Esophagus squamous epithelium (tissue), 4 donors: ENCODE measurements around the gene DUXB.

Experiments used
- POLR2A ChIP-seq, 4 donors: fragments of 450-650 bp; IDR thresholded peaks; one replicate each; pipeline ENCODE4 v1.6.1; 2017; ENCODE audit warnings: antibody characterized with exemption in 4 of 4, mild to moderate bottlenecking in 4 of 4, moderate library complexity in 3 of 4
- TF ChIP-seq, protein P1 (sequence below), 6 experiments: fragments of 450-650 bp in 4 of 6; fragments of 200-600 bp in 2 of 6; sonication (generic) in 2 of 6; IDR thresholded peaks; one replicate each; pipeline ENCODE4 v1.5.1; 2016 to 2019; ENCODE audit warnings: antibody characterized with exemption in 6 of 6, mild to moderate bottlenecking in 4 of 6, moderate library complexity in 4 of 6

DNA sequence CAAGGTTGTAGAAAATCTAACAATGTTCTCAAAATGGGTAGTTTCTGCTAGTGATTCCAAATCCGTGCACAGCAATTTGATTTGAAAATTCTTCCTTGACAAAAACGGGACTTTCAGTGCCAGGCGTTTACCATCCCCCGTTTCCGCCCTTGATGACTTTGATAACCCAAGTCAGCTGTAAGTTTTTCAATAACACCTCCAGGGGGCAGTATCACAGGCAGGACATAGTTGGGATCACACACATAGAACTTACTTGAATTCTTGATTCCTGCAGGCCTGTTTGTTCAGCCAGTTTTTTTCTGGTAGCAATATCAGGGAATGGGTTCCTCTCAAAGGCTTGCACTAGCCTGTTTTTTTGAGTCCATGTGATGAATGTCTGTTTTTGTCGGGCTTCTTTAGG is 5.6 kb downstream of the DUXB start:
- TF ChIP-seq, protein P1, sequence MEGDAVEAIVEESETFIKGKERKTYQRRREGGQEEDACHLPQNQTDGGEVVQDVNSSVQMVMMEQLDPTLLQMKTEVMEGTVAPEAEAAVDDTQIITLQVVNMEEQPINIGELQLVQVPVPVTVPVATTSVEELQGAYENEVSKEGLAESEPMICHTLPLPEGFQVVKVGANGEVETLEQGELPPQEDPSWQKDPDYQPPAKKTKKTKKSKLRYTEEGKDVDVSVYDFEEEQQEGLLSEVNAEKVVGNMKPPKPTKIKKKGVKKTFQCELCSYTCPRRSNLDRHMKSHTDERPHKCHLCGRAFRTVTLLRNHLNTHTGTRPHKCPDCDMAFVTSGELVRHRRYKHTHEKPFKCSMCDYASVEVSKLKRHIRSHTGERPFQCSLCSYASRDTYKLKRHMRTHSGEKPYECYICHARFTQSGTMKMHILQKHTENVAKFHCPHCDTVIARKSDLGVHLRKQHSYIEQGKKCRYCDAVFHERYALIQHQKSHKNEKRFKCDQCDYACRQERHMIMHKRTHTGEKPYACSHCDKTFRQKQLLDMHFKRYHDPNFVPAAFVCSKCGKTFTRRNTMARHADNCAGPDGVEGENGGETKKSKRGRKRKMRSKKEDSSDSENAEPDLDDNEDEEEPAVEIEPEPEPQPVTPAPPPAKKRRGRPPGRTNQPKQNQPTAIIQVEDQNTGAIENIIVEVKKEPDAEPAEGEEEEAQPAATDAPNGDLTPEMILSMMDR (IDR thresholded peaks at IDR 0.05), result no peak
- TF ChIP-seq POLR2A (IDR thresholded peaks at IDR 0.05), result no peak
